Dermis microvascular lymphatic vessel endothelial cell (primary cell): ENCODE measurements around the gene ECT2L. TPM values are rescaled to one million over a fixed set of nuclear protein-coding genes. Genes with fewer than 3 reads are reported as not detected.

Source experiments
- DNase-seq, 2 donors: peaks; one replicate each; pipeline versions ENCODE4 v3.0.0 to v3.0.0-alpha.2; 2010; ENCODE audit warnings: low read depth in 2 of 2
- total RNA-seq: library from RNA; depleted of rRNA; stranded (reverse); fragments of >200 nt; gene quantifications from 2 replicates; pipeline ENCODE4 v1.2.1, GENCODE V29; 2014

Gene ECT2L
- total RNA-seq, 1 donor from 2014 or later: under 0.01 TPM

DNA sequence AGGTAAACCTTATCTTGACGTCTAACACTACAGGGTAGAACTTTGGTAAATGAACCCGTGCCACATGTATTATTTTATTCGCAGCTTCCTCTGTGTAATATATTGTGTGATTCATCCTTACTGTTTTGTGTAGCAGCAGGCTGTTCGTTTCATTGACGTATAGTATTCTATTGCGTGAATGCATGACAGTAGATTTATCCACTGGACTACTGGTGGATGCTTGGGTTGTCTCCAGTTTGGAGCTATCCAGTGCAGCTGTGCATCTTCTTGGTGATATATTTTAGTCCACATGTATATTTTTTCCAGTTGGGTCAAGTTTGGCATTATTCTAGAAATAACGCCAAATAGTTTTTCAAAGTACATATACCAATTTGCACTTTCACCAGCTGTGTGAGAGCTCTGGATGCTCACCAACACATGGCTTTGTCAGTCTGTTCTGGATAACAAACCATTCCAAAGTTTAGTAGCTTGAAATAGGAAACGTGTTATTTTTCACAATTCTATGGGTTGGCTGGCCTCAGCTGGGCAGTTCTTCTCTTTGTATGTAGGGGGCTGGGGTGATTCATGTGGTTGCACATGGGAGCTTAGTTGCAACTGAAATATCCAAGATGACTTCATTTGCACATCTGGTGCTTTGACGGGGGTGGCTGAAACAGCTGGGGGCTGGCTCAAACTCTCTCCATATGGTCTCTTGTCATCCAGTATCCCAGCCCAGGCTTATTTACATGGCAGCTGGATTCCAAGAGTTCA, 9.3 kb downstream of the ECT2L start:
- DNase-seq: no peak

GRCh38 chr6:138806889-138807288, 11.0 kb downstream of the ECT2L start:
- no peak for DNase-seq

DNA sequence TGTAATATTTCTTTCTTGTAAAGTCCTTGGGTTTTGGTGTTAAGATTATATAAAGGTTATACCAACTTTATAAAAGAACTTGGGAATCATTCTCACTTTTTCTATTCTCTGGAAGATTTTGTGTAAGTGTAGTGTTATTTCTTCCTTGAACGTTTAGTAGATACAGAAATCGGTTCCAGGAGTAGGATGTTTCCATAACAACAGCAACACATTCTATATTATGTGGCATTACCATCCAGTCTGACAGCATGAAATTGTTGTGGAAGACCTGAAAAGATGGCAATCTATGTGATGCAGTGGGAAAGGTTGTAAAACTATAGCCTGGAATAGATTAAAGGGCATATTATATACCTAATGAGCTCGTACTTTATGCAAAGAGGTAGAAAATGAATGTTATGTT, 13.8 kb downstream of the ECT2L start:
- DNase-seq: no peak

- no peak for DNase-seq
These were observed 16.0 kb downstream of the ECT2L start for GRCh38 chr6:138811866-138812265.

DNA sequence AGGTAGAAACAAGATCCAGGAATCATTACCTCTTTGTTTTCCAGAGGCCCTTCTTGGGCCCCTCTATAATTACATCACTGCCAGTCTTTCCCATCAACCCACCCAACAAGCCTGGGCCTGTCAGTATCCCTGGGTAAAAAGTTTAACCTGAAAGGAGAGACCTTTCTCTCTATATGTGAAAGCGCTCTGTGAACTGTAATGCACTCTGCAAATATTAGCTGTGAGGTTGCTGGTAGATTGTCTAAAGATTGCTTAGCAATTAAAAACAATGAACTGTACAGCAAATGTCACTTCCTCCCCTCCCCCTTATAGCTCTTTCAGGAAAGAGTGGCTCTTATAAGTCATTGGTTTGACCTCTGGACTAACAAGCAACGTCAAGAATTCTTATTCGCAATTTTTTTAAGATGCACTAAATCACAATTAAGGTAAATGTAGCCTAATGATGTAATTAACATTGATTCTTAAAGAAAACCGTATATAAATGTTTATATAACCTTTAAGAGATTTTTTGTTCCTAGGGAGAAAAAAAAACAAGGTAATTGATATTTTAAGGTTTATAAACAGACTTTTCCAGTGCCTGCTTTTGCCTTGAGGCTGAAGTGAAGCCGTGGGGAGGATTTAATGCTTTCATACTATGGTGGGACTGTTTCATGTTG, 18.4 kb downstream of the ECT2L start:
- peak in 1 of 2 donors; percentile 36 for DNase-seq

DNA sequence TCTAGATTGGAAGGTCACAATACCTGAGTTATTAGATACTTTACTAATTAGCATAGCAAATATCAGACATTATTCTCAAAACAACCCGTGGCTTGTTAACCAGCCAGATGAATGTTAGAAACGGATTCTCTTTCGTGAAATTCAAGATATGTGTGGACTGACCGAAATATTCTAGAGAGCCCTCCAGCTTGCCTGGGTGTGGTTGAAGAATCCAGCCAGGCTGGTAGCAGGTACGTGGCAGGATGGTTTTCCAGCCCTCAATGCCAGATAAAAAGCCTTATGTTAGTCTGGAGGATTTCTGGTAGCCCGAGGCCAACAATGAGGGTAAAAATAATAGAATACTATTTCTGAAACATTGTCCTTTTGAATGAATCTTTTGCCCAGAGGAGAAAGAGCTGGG, 19.3 kb downstream of the ECT2L start:
- no peak for DNase-seq

- peak; percentile 62 to 71 for DNase-seq
These were observed 20.1 kb downstream of the ECT2L start for GRCh38 chr6:138815797-138816528.

GRCh38 chr6:138817799-138818198, 21.9 kb downstream of the ECT2L start:
- peak in 1 of 2 donors; percentile 51 for DNase-seq

DNA sequence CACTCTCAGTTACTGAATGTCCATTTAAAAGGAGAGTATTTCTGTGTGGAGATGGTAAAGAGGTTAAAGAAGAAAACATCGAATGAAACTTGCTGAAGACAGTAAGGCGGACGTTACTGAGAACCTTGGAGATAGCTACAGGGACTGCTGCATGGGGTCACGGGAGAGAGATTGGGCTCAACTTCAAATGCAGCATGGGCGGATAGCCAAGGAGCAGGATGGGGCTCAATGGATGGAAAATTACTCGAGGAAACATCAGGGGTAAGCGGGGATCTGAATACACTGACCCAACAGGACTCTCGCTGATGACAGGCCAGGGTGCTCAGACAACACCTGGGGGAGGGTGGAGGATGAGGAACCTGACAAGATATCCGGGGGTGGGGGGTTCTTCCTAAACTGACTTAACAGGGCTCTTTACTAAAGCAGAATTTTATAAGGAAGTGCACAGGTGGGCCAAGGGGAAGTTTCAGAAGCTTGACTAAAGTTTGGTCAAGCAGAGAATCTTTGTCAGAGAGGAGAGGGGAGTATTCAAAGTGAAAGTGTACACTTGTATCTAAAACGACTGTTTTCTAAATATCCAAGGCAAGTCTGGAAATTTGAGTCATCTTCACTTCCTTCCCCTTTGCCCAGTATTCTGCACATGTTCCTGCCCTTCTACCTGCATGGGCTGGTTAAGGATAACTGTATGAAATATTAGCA, 22.8 kb downstream of the ECT2L start:
- peak in 1 of 2 donors; percentile 25 for DNase-seq

- DNase-seq: no peak
These were observed 25.6 kb downstream of the ECT2L start for GRCh38 chr6:138821519-138821918.

GRCh38 chr6:138824482-138825144, 28.7 kb downstream of the ECT2L start:
- peak; percentile 3 to 44 for DNase-seq

DNA sequence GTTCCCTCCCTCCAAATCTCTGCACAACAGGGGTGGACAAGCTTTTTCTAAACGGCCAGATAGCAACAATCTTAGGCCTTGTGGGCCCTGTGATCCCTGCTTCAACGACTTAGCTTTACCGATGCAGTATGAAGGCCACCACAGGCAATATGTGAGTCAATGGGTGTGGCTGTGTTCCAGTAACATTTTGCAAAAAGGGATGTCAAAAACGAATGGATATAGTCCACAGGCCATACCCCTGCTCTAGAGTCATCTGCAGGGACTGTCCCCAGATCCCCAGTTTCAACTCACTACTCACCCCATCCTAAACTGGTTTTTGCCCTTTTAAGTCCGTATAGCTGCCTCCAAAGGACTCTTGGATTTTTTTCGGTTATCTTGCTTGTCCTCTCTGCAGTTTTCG, 34.4 kb downstream of the ECT2L start:
- no peak for DNase-seq

- DNase-seq: no peak
These were observed 36.3 kb downstream of the ECT2L start for GRCh38 chr6:138832182-138832581.

- DNase-seq: no peak
These were observed 38.1 kb downstream of the ECT2L start for GRCh38 chr6:138833816-138834539.

GRCh38 chr6:138837246-138837645, 41.4 kb downstream of the ECT2L start:
- no peak for DNase-seq

DNA sequence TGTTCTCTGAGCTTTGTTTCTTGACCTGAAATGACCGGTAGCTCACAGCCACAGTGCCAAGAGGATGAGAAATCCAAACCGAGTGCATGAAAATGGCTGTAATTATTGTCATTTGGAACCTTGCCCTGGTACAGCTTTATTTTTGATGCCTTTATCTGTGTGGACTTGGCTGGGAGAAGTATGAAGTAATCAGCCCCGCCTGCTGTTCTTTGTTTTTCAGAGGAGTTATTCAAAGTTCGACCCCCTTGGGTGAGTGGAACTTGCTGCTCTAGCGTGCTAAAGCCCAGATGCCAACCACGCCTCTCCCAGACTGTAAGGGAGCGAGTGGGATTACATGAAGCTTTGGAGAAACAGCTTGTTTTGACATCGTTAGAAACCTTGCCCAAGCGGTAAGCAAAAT, 48.3 kb downstream of the ECT2L start:
- no peak for DNase-seq

DNA sequence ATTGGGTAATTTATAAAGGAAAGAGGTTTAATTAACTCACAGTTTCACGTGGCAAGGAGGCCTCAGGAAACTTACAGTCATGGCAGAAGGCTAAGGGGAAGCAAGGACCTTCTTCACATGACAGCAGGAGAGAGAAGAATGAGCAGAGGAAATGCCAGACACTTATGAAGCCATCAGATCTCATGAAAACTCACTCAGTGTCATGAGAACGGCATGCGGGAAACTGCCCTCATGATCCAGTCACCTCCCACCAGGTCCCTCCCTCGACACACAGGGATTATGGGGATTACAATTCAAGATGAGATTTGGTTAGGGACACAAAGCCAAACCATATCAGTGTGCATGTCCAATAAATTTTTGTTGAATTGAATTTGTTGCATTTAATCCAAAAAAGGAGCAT, 52.0 kb downstream of the ECT2L start:
- DNase-seq: no peak

DNA sequence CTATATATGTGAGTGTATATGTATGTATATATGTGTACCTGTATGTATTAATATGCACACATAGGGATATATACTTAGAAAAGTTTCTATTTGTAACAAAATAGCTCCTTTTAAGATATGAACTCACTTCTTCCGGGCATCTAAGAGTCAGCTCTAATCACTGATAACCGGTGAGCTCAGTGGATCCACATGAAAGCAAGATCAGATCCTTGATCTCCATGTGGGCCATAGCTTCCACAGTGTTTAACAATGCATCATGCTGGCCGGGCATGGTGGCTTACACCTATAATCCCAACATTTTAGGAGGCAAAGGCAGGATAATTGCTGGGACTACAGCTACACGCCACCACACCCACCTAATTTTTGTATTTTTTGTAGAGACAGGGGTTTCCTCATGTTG, 52.6 kb downstream of the ECT2L start:
- no peak for DNase-seq

GRCh38 chr6:138849791-138850190, 53.9 kb downstream of the ECT2L start:
- no peak for DNase-seq

DNA sequence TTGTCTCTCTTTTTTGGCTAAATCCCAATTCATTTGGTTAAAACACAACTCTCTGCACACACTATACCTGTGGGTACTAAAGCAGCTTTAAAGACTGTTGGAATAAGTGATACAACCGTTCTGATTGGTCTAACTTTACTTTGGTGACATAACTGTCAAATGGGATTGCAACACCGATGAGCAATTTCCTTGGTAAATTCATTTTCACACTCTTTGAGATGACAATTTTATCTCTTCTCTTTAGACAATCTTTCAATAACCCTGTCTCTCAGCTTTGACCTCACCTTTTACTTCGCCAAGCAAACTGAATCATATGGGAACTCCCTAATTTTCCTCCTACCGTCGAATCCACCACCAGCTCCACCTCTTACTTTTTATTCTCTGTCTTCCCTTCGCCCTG, 60.8 kb downstream of the ECT2L start:
- DNase-seq: no peak

GRCh38 chr6:138857775-138858174, 61.9 kb downstream of the ECT2L start:
- DNase-seq: no peak
